HepG2 (cell line): ENCODE measurements around the gene DPCD. TPM values are rescaled to one million over a fixed set of nuclear protein-coding genes. Genes with fewer than 3 reads are reported as not detected.

Experiments
- ARNT2 ChIP-seq: sonication (generic); formaldehyde crosslinking; IDR thresholded peaks from 2 replicates; pipeline ENCODE4 v1.8.0; 2022; ENCODE audit warnings: mild to moderate bottlenecking, low read depth, missing genetic modification reagents, moderate library complexity
- ESRRA ChIP-seq: sonication (generic); formaldehyde crosslinking; IDR thresholded peaks from 2 replicates; pipeline ENCODE4 v1.5.1; 2020; ENCODE audit warnings: mild to moderate bottlenecking, low read depth, missing genetic modification reagents
- FOSL2 ChIP-seq: sonication (generic); formaldehyde crosslinking; IDR thresholded peaks from 2 replicates; pipeline ENCODE4 v1.4.0; 2020; ENCODE audit warnings: missing genetic modification reagents
- FUBP1 ChIP-seq: sonication (generic); formaldehyde crosslinking; IDR thresholded peaks from 2 replicates; pipeline ENCODE4 v1.5.1; 2020; ENCODE audit warnings: missing genetic modification reagents, mild to moderate bottlenecking, borderline replicate concordance
- HIVEP1 ChIP-seq: sonication (generic); formaldehyde crosslinking; IDR thresholded peaks from 2 replicates; pipeline ENCODE4 v1.4.0; 2020; ENCODE audit warnings: mild to moderate bottlenecking, missing genetic modification reagents
- POLR2A ChIP-seq, 2 experiments: IDR thresholded peaks; 2 replicates each; pipeline ENCODE4 v1.6.1; 2011; ENCODE audit warnings: low read depth in 2 of 2, low read length in 2 of 2, mild to moderate bottlenecking in 1 of 2, moderate library complexity in 1 of 2; ENCODE audit not compliant: insufficient read depth in 1 of 2
- RBFOX2 ChIP-seq: fragments of 200-400 bp; formaldehyde crosslinking; IDR thresholded peaks from 2 replicates; pipeline ENCODE4 v1.6.1; 2017; ENCODE audit warnings: low read depth, mild to moderate bottlenecking, low read length
- RFX5 ChIP-seq: IDR thresholded peaks from 2 replicates; pipeline ENCODE4 v1.6.1; 2011; ENCODE audit warnings: low read depth, low read length, improper control_type of control experiment
- TGIF2 ChIP-seq: IDR thresholded peaks from 2 replicates; pipeline ENCODE4 v1.6.1; 2016; ENCODE audit warnings: control low read depth, missing compliant biosample characterization
- XRCC5 ChIP-seq: fragments of 200-400 bp; formaldehyde crosslinking; optimal IDR thresholded peaks from 2 replicates; pipeline ENCODE3; 2017; ENCODE audit warnings: mild to moderate bottlenecking, low read length
- ZBTB4 ChIP-seq: sonication (generic); formaldehyde crosslinking; IDR thresholded peaks from 2 replicates; pipeline ENCODE4 v1.4.0; 2020; ENCODE audit warnings: missing genetic modification reagents, mild to moderate bottlenecking, borderline replicate concordance
- ZNF33A ChIP-seq: sonication (generic); formaldehyde crosslinking; IDR thresholded peaks from 2 replicates; pipeline ENCODE4 v1.5.1; 2020; ENCODE audit warnings: missing genetic modification reagents, mild to moderate bottlenecking, moderate library complexity, borderline replicate concordance
- ZNF343 ChIP-seq: sonication (generic); formaldehyde crosslinking; IDR thresholded peaks from 2 replicates; pipeline ENCODE4 v1.4.0; 2020; ENCODE audit warnings: mild to moderate bottlenecking, missing genetic modification reagents
- polyA plus RNA-seq, 8 experiments: library from polyadenylated mRNA; depleted of rRNA in 3 of 8; stranded (reverse) in 7 of 8; unstranded in 1 of 8; fragments of >200 nt; fragmentation: Illumina TruSeq in 4 of 8; extraction: Trizol in 4 of 8; gene quantifications; 2 replicates each; pipeline versions ENCODE4 v1.2.1 to v1.2.3, GENCODE V29; 2011 to 2016; ENCODE audit warnings: low read depth in 4 of 8, missing spikeins in 1 of 8, mixed read lengths in 1 of 8; ENCODE audit not compliant: insufficient read depth in 1 of 8
- total RNA-seq, 5 experiments: library from RNA; depleted of rRNA; stranded (reverse); fragments of >200 nt; fragmentation: Illumina TruSeq; extraction: Trizol; gene quantifications; 2 replicates each; pipeline ENCODE4 v1.2.3, GENCODE V29; 2016; ENCODE audit warnings: low read depth in 1 of 5
- TF ChIP-seq, protein P1 (sequence below), 2 experiments: sonication (generic) in 1 of 2; formaldehyde crosslinking in 1 of 2; IDR thresholded peaks; 2 replicates each; pipeline versions ENCODE4 v1.6.1 to v1.9.0; 2014 to 2022; ENCODE audit warnings: antibody characterized with exemption in 1 of 2, borderline replicate concordance in 1 of 2, inconsistent platforms in 1 of 2, low read depth in 1 of 2, missing genetic modification reagents in 1 of 2

The DPCD gene
- total and polyA plus RNA-seq, 2 of the 13 experiments (the other 11 are each of a cell fraction or from before 2014, with no cell fraction given): 25.2 to 27.0 TPM

GRCh38 chr10:101587725-101588653, at the start of gene DPCD, which contains the start of gene POLL (continued):
- TF ChIP-seq ZBTB4 (CRISPR knock-in tag) (no peak), ARNT2 (CRISPR knock-in tag) (0 out of 2 replicates have a peak, but pooled peaks have one; percentile 33), ESRRA (0 out of 2 replicates have a peak, but pooled peaks have one; percentile 31), ZNF33A (CRISPR knock-in tag) (peak; percentile 84; the same call in 1 of the 2 replicates), POLR2A (IDR thresholded peaks at IDR 0.05; ENCODE audit: insufficient read depth in 1 of 2, low read depth in 2 of 2, low read length in 2 of 2) (peak; percentile 30 to 72; a peak in 3 of 4 replicates), HIVEP1 (CRISPR knock-in tag) (0 out of 2 replicates have a peak, but pooled peaks have one; percentile 44), FUBP1 (no peak), RFX5 (peak; percentile 57), RBFOX2 (peak; percentile 68), TGIF2 (peak; percentile 66; the same call in 1 of the 2 replicates), FOSL2 (CRISPR knock-in tag) (peak; percentile 37; the same call in 1 of the 2 replicates), ZNF343 (CRISPR knock-in tag) (peak; percentile 62; the same call in 1 of the 2 replicates), XRCC5 (peak; percentile 52)
- TF ChIP-seq, protein P1, sequence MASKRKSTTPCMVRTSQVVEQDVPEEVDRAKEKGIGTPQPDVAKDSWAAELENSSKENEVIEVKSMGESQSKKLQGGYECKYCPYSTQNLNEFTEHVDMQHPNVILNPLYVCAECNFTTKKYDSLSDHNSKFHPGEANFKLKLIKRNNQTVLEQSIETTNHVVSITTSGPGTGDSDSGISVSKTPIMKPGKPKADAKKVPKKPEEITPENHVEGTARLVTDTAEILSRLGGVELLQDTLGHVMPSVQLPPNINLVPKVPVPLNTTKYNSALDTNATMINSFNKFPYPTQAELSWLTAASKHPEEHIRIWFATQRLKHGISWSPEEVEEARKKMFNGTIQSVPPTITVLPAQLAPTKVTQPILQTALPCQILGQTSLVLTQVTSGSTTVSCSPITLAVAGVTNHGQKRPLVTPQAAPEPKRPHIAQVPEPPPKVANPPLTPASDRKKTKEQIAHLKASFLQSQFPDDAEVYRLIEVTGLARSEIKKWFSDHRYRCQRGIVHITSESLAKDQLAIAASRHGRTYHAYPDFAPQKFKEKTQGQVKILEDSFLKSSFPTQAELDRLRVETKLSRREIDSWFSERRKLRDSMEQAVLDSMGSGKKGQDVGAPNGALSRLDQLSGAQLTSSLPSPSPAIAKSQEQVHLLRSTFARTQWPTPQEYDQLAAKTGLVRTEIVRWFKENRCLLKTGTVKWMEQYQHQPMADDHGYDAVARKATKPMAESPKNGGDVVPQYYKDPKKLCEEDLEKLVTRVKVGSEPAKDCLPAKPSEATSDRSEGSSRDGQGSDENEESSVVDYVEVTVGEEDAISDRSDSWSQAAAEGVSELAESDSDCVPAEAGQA (IDR thresholded peaks at IDR 0.05; ENCODE audit: low read depth): no peak
- TF ChIP-seq, protein P1 (CRISPR knock-in tag; IDR thresholded peaks at IDR 0.05; ENCODE audit: borderline replicate concordance): peak; percentile 83; the same call in 1 of the 2 replicates
